Liver (tissue), 3 donors: ENCODE results near the gene AGPAT4.

ENCODE experiments used
- ATF3 ChIP-seq: IDR thresholded peaks from 2 replicates; pipeline ENCODE4 v1.6.1; 2016; ENCODE audit warnings: antibody characterized with exemption
- CTCF ChIP-seq: fragments of 150-350 bp; IDR thresholded peaks from 2 replicates; pipeline ENCODE4 v1.5.1; 2017; ENCODE audit warnings: improper control_type of control experiment, low read depth, low read length; ENCODE audit not compliant: missing input control
- EGR1 ChIP-seq, 2 donors: IDR thresholded peaks; 2 replicates each; pipeline ENCODE4 v1.6.1; 2016 to 2018; ENCODE audit warnings: antibody characterized with exemption in 2 of 2, low read depth in 2 of 2
- JUND ChIP-seq, 2 donors: IDR thresholded peaks; 2 replicates each; pipeline ENCODE4 v1.6.1; 2016; ENCODE audit warnings: antibody characterized with exemption in 2 of 2
- MAX ChIP-seq: IDR thresholded peaks from 2 replicates; pipeline ENCODE4 v1.6.1; 2016; ENCODE audit warnings: antibody characterized with exemption
- RAD21 ChIP-seq, 2 donors: IDR thresholded peaks; 2 replicates each; pipeline ENCODE4 v1.6.1; 2016; ENCODE audit warnings: antibody characterized with exemption in 2 of 2, mild to moderate bottlenecking in 2 of 2
- REST ChIP-seq: IDR thresholded peaks from 2 replicates; pipeline ENCODE4 v1.6.1; 2016; ENCODE audit warnings: antibody characterized with exemption, mild to moderate bottlenecking
- SP1 ChIP-seq: IDR thresholded peaks from 2 replicates; pipeline ENCODE4 v1.6.1; 2018; ENCODE audit warnings: antibody characterized with exemption, mild to moderate bottlenecking
- TAF1 ChIP-seq: conservative IDR thresholded peaks from 2 replicates; pipeline ENCODE4 v1.6.1; 2016; ENCODE audit warnings: antibody characterized with exemption, mild to moderate bottlenecking
- YY1 ChIP-seq: IDR thresholded peaks from 2 replicates; pipeline ENCODE4 v1.6.1; 2016; ENCODE audit warnings: antibody characterized with exemption, mild to moderate bottlenecking
- ZBTB33 ChIP-seq: IDR thresholded peaks from 2 replicates; pipeline ENCODE4 v1.6.1; 2016; ENCODE audit warnings: antibody characterized with exemption
- donor health status: healthy.
- donor health status: healthy.

GRCh38 chr6:161082215-161082614 lies 191.6 kb downstream of the AGPAT4 start:
- TF ChIP-seq CTCF: no peak
- TF ChIP-seq TAF1: no peak
- no peak for TF ChIP-seq JUND (IDR thresholded peaks at IDR 0.05)
- no peak for TF ChIP-seq YY1
- no peak for TF ChIP-seq RAD21 (IDR thresholded peaks at IDR 0.05)
- no peak for TF ChIP-seq ZBTB33
- TF ChIP-seq MAX: no peak
- no peak for TF ChIP-seq REST
- TF ChIP-seq SP1: no peak
- TF ChIP-seq EGR1 (IDR thresholded peaks at IDR 0.05; ENCODE audit: low read depth in 2 of 2): no peak
- no peak for TF ChIP-seq ATF3
